Measurements from ENCODE around the gene LRRC8D. TPM values are rescaled to one million over a fixed set of nuclear protein-coding genes. Genes with fewer than 3 reads are reported as not detected.
A peak's percentile ranks its signal among the peaks of the same experiment; 100 is the strongest.

Gene LRRC8D
- polyA plus RNA-seq, 4 donors: 13.0 to 36.7 (median 20.2) TPM

GRCh38 chr1:89833183-89834082 is 12.6 kb downstream of the LRRC8D start:
- Histone ChIP-seq H3K4me3 (ENCODE audit: low read depth in 1 of 3, low read length in 3 of 3) (no peak overlapping the region), H3K27me3 (ENCODE audit: control insufficient read depth in 3 of 3, insufficient read depth in 3 of 3, low read length in 3 of 3) (no peaks in the 10 kb centered on the region), H3K4me1 (ENCODE audit: control insufficient read depth in 3 of 3, insufficient read depth in 2 of 3, low read depth in 1 of 3, low read length in 2 of 3) (peaks cover 0 to 14% (median 2%) of the 10 kb centered on the region in 3 donors), H3K27ac (ENCODE audit: low read depth in 1 of 3, low read length in 2 of 3) (no peak overlapping the region), H3K36me3 (ENCODE audit: control insufficient read depth in 3 of 3, insufficient read depth in 2 of 3, low read depth in 1 of 3, low read length in 3 of 3) (peaks cover 0 to 3% (median 0%) of the 10 kb centered on the region in 3 donors), H3K9me3 (ENCODE audit: control insufficient read depth in 2 of 2, insufficient read depth in 1 of 2, low read depth in 1 of 2, low read length in 1 of 2) (no peaks in the 10 kb centered on the region)
- no peak for DNase-seq
- WGBS, 3 donors: 62 to 78% (median 78%) methylated on average over 7 of the region's 7 CpGs
- no peak for FAIRE-seq

- 74 to 77% (median 76%) methylated on average over 3 of the region's 3 CpGs for WGBS, 3 donors
- FAIRE-seq (no peak), DNase-seq (no peak)
- peaks cover 0 to 3% (median 0%) of the 10 kb centered on the region in 3 donors for H3K36me3 ChIP-seq (ENCODE audit: control insufficient read depth in 3 of 3, insufficient read depth in 2 of 3, low read depth in 1 of 3, low read length in 3 of 3)
- no peak overlapping the region for H3K27ac ChIP-seq (ENCODE audit: low read depth in 1 of 3, low read length in 2 of 3)
- H3K27me3 ChIP-seq (ENCODE audit: control insufficient read depth in 3 of 3, insufficient read depth in 3 of 3, low read length in 3 of 3): no peaks in the 10 kb centered on the region
- H3K4me3 ChIP-seq (ENCODE audit: low read depth in 1 of 3, low read length in 3 of 3): no peak overlapping the region
- peaks cover 0 to 14% (median 2%) of the 10 kb centered on the region in 3 donors for H3K4me1 ChIP-seq (ENCODE audit: control insufficient read depth in 3 of 3, insufficient read depth in 2 of 3, low read depth in 1 of 3, low read length in 2 of 3)
- no peaks in the 10 kb centered on the region for H3K9me3 ChIP-seq (ENCODE audit: control insufficient read depth in 2 of 2, insufficient read depth in 1 of 2, low read depth in 1 of 2, low read length in 1 of 2)
These were observed 13.4 kb downstream of the LRRC8D start for GRCh38 chr1:89834083-89834704.

- Histone ChIP-seq H3K36me3 (ENCODE audit: control insufficient read depth in 3 of 3, insufficient read depth in 2 of 3, low read depth in 1 of 3, low read length in 3 of 3) (peaks cover 0 to 3% (median 0%) of the 10 kb centered on the region in 3 donors), H3K27me3 (ENCODE audit: control insufficient read depth in 3 of 3, insufficient read depth in 3 of 3, low read length in 3 of 3) (no peaks in the 10 kb centered on the region), H3K4me3 (ENCODE audit: low read depth in 1 of 3, low read length in 3 of 3) (no peak overlapping the region), H3K9me3 (ENCODE audit: control insufficient read depth in 2 of 2, insufficient read depth in 1 of 2, low read depth in 1 of 2, low read length in 1 of 2) (no peaks in the 10 kb centered on the region), H3K4me1 (ENCODE audit: control insufficient read depth in 3 of 3, insufficient read depth in 2 of 3, low read depth in 1 of 3, low read length in 2 of 3) (peaks cover 0 to 19% (median 2%) of the 10 kb centered on the region in 3 donors), H3K27ac (ENCODE audit: low read depth in 1 of 3, low read length in 2 of 3) (peak overlapping the region in 1 of 3 donors; percentile 31)
- WGBS, 3 donors: 28 to 71% (median 40%) methylated on average over 8 of the region's 8 CpGs
- no peak for FAIRE-seq
- peak in 1 of 2 donors; percentile 15 for DNase-seq
These were observed 15.6 kb downstream of the LRRC8D start for GRCh38 chr1:89836252-89837035.

GRCh38 chr1:89837036-89837481 is 16.2 kb downstream of the LRRC8D start:
- Histone ChIP-seq H3K27ac (ENCODE audit: low read depth in 1 of 3, low read length in 2 of 3) (peak overlapping the region in 1 of 3 donors; percentile 31), H3K27me3 (ENCODE audit: control insufficient read depth in 3 of 3, insufficient read depth in 3 of 3, low read length in 3 of 3) (no peaks in the 10 kb centered on the region), H3K4me1 (ENCODE audit: control insufficient read depth in 3 of 3, insufficient read depth in 2 of 3, low read depth in 1 of 3, low read length in 2 of 3) (peaks cover 0 to 23% (median 2%) of the 10 kb centered on the region in 3 donors), H3K9me3 (ENCODE audit: control insufficient read depth in 2 of 2, insufficient read depth in 1 of 2, low read depth in 1 of 2, low read length in 1 of 2) (no peaks in the 10 kb centered on the region), H3K4me3 (ENCODE audit: low read depth in 1 of 3, low read length in 3 of 3) (no peak overlapping the region), H3K36me3 (ENCODE audit: control insufficient read depth in 3 of 3, insufficient read depth in 2 of 3, low read depth in 1 of 3, low read length in 3 of 3) (peaks cover 0 to 3% (median 0%) of the 10 kb centered on the region in 3 donors)
- DNase-seq: peak; percentile 61 to 71
- FAIRE-seq: no peak

GRCh38 chr1:89837510-89837909 is 16.7 kb downstream of the LRRC8D start:
- H3K4me3 ChIP-seq (ENCODE audit: low read depth in 1 of 3, low read length in 3 of 3): no peak overlapping the region
- DNase-seq (no peak), FAIRE-seq (no peak)
- no peaks in the 10 kb centered on the region for H3K9me3 ChIP-seq (ENCODE audit: control insufficient read depth in 2 of 2, insufficient read depth in 1 of 2, low read depth in 1 of 2, low read length in 1 of 2)
- H3K4me1 ChIP-seq (ENCODE audit: control insufficient read depth in 3 of 3, insufficient read depth in 2 of 3, low read depth in 1 of 3, low read length in 2 of 3): peaks cover 0 to 27% (median 3%) of the 10 kb centered on the region in 3 donors
- 67 to 85% (median 73%) methylated on average over 4 of the region's 4 CpGs for WGBS, 3 donors
- no peaks in the 10 kb centered on the region for H3K27me3 ChIP-seq (ENCODE audit: control insufficient read depth in 3 of 3, insufficient read depth in 3 of 3, low read length in 3 of 3)
- H3K36me3 ChIP-seq (ENCODE audit: control insufficient read depth in 3 of 3, insufficient read depth in 2 of 3, low read depth in 1 of 3, low read length in 3 of 3): peaks cover 0 to 2% (median 0%) of the 10 kb centered on the region in 3 donors
- peak overlapping the region in 1 of 3 donors; percentile 31 for H3K27ac ChIP-seq (ENCODE audit: low read depth in 1 of 3, low read length in 2 of 3)

GRCh38 chr1:89839516-89839915 is 18.7 kb downstream of the LRRC8D start:
- WGBS, 3 donors: 91 to 95% (median 95%) methylated on average over 3 of the region's 3 CpGs
- no peak for FAIRE-seq
- Histone ChIP-seq H3K4me1 (ENCODE audit: control insufficient read depth in 3 of 3, insufficient read depth in 2 of 3, low read depth in 1 of 3, low read length in 2 of 3) (peaks cover 0 to 34% (median 5%) of the 10 kb centered on the region in 3 donors), H3K9me3 (ENCODE audit: control insufficient read depth in 2 of 2, insufficient read depth in 1 of 2, low read depth in 1 of 2, low read length in 1 of 2) (no peaks in the 10 kb centered on the region), H3K27me3 (ENCODE audit: control insufficient read depth in 3 of 3, insufficient read depth in 3 of 3, low read length in 3 of 3) (no peaks in the 10 kb centered on the region), H3K27ac (ENCODE audit: low read depth in 1 of 3, low read length in 2 of 3) (no peak overlapping the region), H3K4me3 (ENCODE audit: low read depth in 1 of 3, low read length in 3 of 3) (no peak overlapping the region), H3K36me3 (ENCODE audit: control insufficient read depth in 3 of 3, insufficient read depth in 2 of 3, low read depth in 1 of 3, low read length in 3 of 3) (no peaks in the 10 kb centered on the region)
- no peak for DNase-seq

GRCh38 chr1:89841507-89841906 is 20.7 kb downstream of the LRRC8D start:
- no peak for FAIRE-seq
- no peaks in the 10 kb centered on the region for H3K9me3 ChIP-seq (ENCODE audit: control insufficient read depth in 2 of 2, insufficient read depth in 1 of 2, low read depth in 1 of 2, low read length in 1 of 2)
- H3K4me1 ChIP-seq (ENCODE audit: control insufficient read depth in 3 of 3, insufficient read depth in 2 of 3, low read depth in 1 of 3, low read length in 2 of 3): peaks cover 0 to 27% (median 5%) of the 10 kb centered on the region in 3 donors
- H3K36me3 ChIP-seq (ENCODE audit: control insufficient read depth in 3 of 3, insufficient read depth in 2 of 3, low read depth in 1 of 3, low read length in 3 of 3): peaks cover 0 to 5% (median 0%) of the 10 kb centered on the region in 3 donors
- 29 to 71% (median 43%) methylated on average over 2 of the region's 2 CpGs for WGBS, 3 donors
- peak overlapping the region in 1 of 3 donors; percentile 30 for H3K27ac ChIP-seq (ENCODE audit: low read depth in 1 of 3, low read length in 2 of 3)
- peak; percentile 14 to 75 for DNase-seq
- no peak overlapping the region for H3K4me3 ChIP-seq (ENCODE audit: low read depth in 1 of 3, low read length in 3 of 3)
- no peaks in the 10 kb centered on the region for H3K27me3 ChIP-seq (ENCODE audit: control insufficient read depth in 3 of 3, insufficient read depth in 3 of 3, low read length in 3 of 3)
